Tibial artery (tissue), 4 donors: Measurements from ENCODE around the gene DOCK10.

Experiments
- DNase-seq, 2 donors: peaks; one replicate each; pipeline ENCODE4 v3.0.0-alpha.2; 2019
- H3K27ac ChIP-seq, 2 donors: fragments of 200-600 bp; sonication (generic) in 1 of 2; 1 replicate in 1 of 2; 2 replicates in 1 of 2; pipeline ENCODE4 v1.5.1; 2018 to 2019; ENCODE audit warnings: mild to moderate bottlenecking in 1 of 2
- H3K27me3 ChIP-seq, 2 donors: fragments of 200-600 bp; sonication (generic) in 1 of 2; one replicate each; pipeline versions ENCODE4 v1.5.1 to v1.6.0; 2016 to 2019
- H3K36me3 ChIP-seq, 3 donors: fragments of 200-600 bp; sonication (generic) in 2 of 3; one replicate each; pipeline ENCODE4 v1.5.1; 2016 to 2019; ENCODE audit warnings: mild to moderate bottlenecking in 2 of 3
- H3K4me1 ChIP-seq, 4 donors: fragments of 200-600 bp; sonication (generic) in 2 of 4; 1 replicate in 3 of 4; 2 replicates in 1 of 4; pipeline ENCODE4 v1.5.1; 2016 to 2019
- H3K4me3 ChIP-seq, 2 donors: fragments of 200-600 bp; sonication (generic) in 1 of 2; 1 replicate in 1 of 2; 2 replicates in 1 of 2; pipeline ENCODE4 v1.5.1; 2018 to 2019; ENCODE audit warnings: mild to moderate bottlenecking in 2 of 2
- H3K9me3 ChIP-seq, 3 donors: fragments of 200-600 bp; sonication (generic) in 1 of 3; one replicate each; pipeline ENCODE4 v1.5.1; 2016 to 2019
- intact Hi-C: fragments of 100-400 bp; cut with DNase I; formaldehyde crosslinking; loops from one replicate; pipeline ENCODE4 v1.15.0; 2023; ENCODE audit warnings: low total_unique reads
- TF ChIP-seq, protein P1 (sequence below), 2 experiments: fragments of 200-600 bp in 1 of 2; fragments of 450-650 bp in 1 of 2; IDR thresholded peaks; one replicate each; pipeline ENCODE4 v1.5.1; 2017 to 2019; ENCODE audit warnings: antibody characterized with exemption in 2 of 2, mild to moderate bottlenecking in 1 of 2, moderate library complexity in 1 of 2

The DOCK10 gene

DNA sequence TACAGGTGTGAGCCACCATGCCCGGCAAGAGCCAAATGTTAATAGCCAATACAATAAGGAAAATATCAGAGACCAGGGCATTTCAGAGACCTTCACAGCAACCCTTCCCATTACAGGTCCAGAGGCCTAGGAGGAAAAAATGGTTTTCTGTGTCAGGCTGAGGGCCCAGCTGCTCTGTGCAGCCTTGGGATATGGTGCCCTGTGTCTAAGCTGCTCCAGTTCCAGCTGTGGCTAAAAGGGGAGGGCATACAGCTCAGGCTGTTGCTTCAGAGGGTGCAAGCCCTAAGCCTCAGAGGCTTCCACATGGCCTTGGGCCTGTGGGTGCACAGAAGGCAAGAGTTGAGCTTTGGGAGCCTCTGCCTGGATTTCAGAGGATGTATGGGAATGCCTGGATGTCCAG, 306.0 kb downstream of the DOCK10 start:
- DNase-seq, result no peak
- Histone ChIP-seq H3K4me1 (no peaks in the 10 kb centered on the region), H3K36me3 (no peaks in the 10 kb centered on the region), H3K4me3 (no peak overlapping the region), H3K27me3 (no peaks in the 10 kb centered on the region), H3K9me3 (peaks cover 0 to 5% (median 0%) of the 10 kb centered on the region in 3 donors), H3K27ac (no peak overlapping the region)
- intact Hi-C loops, result no loop called here
- TF ChIP-seq, protein P1, sequence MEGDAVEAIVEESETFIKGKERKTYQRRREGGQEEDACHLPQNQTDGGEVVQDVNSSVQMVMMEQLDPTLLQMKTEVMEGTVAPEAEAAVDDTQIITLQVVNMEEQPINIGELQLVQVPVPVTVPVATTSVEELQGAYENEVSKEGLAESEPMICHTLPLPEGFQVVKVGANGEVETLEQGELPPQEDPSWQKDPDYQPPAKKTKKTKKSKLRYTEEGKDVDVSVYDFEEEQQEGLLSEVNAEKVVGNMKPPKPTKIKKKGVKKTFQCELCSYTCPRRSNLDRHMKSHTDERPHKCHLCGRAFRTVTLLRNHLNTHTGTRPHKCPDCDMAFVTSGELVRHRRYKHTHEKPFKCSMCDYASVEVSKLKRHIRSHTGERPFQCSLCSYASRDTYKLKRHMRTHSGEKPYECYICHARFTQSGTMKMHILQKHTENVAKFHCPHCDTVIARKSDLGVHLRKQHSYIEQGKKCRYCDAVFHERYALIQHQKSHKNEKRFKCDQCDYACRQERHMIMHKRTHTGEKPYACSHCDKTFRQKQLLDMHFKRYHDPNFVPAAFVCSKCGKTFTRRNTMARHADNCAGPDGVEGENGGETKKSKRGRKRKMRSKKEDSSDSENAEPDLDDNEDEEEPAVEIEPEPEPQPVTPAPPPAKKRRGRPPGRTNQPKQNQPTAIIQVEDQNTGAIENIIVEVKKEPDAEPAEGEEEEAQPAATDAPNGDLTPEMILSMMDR (IDR thresholded peaks at IDR 0.05), result no peak

DNA sequence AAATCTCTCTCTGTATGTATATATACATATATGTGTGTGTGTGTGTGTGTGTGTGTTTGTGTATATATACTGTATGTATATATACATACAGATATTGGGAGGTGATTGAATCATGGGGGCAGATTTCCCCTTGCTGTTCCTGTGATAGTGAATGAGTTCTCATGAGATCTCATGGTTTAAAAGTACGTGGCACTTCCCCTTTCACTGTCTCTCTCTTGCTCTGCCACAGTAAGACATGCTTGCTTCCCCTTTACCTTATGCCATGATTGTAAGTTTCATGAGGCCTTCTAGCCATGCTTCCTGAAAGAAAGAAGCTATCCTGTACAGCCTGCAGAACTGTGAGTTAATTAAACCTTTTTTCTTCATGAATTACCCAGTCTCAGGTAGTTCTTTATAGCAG, 307.3 kb downstream of the DOCK10 start:
- peaks cover 0 to 5% (median 0%) of the 10 kb centered on the region in 3 donors for H3K9me3 ChIP-seq
- no peak for DNase-seq
- no peaks in the 10 kb centered on the region for H3K36me3 ChIP-seq
- TF ChIP-seq, protein P1 (IDR thresholded peaks at IDR 0.05), result no peak
- H3K4me3 ChIP-seq, result no peak overlapping the region
- intact Hi-C loops, result no loop called here
- no peak overlapping the region for H3K27ac ChIP-seq
- no peaks in the 10 kb centered on the region for H3K4me1 ChIP-seq
- no peaks in the 10 kb centered on the region for H3K27me3 ChIP-seq

DNA sequence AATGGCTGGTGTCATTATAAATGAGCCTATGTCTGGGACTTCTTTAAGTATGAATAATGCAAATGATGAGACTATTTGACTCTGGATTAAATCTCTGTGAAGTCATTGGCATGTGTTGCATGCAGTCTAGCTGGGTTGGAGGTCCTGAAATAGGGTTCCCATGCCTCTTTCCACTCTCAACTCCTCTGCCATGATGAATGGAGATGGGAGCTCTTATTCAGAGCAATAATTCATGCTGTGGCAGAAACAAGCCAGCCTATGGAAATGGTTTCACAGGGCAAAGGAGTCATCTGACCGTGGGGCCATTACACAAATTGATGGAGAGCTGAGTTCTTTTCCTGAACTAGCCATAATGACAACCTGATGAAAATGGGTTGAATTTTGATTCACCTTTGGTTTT, 310.6 kb downstream of the DOCK10 start:
- intact Hi-C loops, result no loop called here
- no peak overlapping the region for H3K4me3 ChIP-seq
- H3K27me3 ChIP-seq, result no peaks in the 10 kb centered on the region
- TF ChIP-seq, protein P1 (IDR thresholded peaks at IDR 0.05), result no peak
- peaks cover 0 to 7% (median 5%) of the 10 kb centered on the region in 3 donors for H3K9me3 ChIP-seq
- no peak overlapping the region for H3K27ac ChIP-seq
- no peaks in the 10 kb centered on the region for H3K36me3 ChIP-seq
- no peak for DNase-seq
- H3K4me1 ChIP-seq, result no peaks in the 10 kb centered on the region

DNA sequence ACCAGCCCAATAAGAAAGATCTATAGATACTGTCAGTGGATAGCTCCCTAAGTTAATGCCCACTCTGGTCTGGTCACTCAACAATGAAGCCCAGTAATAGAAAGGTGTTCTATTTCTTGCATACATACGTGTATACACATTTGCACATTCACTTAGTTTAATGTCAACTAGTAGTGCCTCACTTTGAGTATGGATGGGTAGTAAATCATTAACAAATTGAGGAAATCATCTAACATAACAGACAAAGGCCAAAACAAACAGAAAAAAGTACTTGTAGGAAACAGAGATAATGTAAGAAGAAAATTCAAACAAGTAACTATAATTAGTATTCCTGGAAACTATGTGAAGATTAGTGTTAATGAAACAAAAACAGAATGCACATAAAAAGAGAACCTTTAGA, 312.8 kb downstream of the DOCK10 start:
- H3K36me3 ChIP-seq, result no peaks in the 10 kb centered on the region
- H3K4me3 ChIP-seq, result no peak overlapping the region
- no peaks in the 10 kb centered on the region for H3K4me1 ChIP-seq
- H3K27me3 ChIP-seq, result no peaks in the 10 kb centered on the region
- H3K27ac ChIP-seq, result no peak overlapping the region
- peaks cover 0 to 7% (median 0%) of the 10 kb centered on the region in 3 donors for H3K9me3 ChIP-seq
- TF ChIP-seq, protein P1 (IDR thresholded peaks at IDR 0.05), result no peak
- no peak for DNase-seq
- intact Hi-C loops, result no loop called here

DNA sequence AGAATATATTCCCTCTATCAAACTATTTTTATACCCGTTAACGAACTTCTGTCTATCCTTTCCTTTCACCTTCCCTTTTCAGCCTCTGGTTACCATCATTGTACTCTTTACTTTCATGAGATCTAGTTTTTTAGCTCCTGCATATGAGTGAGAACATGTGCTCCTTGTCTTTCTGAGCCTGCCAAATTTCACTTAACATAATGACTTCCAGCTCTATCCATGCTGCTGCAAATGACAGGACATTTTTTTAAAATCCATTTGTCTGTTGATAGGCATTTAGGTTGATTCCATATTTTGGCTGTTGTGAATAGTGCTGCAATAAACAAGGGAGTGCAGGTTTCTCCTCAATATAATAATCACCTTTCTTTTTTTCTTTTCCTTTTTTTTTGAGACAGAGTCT, 317.9 kb downstream of the DOCK10 start:
- H3K4me3 ChIP-seq, result no peak overlapping the region

More for the DNA sequence above, 317.9 kb downstream of the DOCK10 start:
- H3K27ac ChIP-seq, result no peak overlapping the region
- no peaks in the 10 kb centered on the region for H3K4me1 ChIP-seq
- no peaks in the 10 kb centered on the region for H3K27me3 ChIP-seq
- H3K36me3 ChIP-seq, result no peaks in the 10 kb centered on the region
- peaks cover 0 to 6% (median 0%) of the 10 kb centered on the region in 3 donors for H3K9me3 ChIP-seq
- TF ChIP-seq, protein P1 (IDR thresholded peaks at IDR 0.05), result no peak
- no peak for DNase-seq
- intact Hi-C loops, result no loop called here
